ENCODE data around the gene CBLN3.

CBLN3 gene

DNA sequence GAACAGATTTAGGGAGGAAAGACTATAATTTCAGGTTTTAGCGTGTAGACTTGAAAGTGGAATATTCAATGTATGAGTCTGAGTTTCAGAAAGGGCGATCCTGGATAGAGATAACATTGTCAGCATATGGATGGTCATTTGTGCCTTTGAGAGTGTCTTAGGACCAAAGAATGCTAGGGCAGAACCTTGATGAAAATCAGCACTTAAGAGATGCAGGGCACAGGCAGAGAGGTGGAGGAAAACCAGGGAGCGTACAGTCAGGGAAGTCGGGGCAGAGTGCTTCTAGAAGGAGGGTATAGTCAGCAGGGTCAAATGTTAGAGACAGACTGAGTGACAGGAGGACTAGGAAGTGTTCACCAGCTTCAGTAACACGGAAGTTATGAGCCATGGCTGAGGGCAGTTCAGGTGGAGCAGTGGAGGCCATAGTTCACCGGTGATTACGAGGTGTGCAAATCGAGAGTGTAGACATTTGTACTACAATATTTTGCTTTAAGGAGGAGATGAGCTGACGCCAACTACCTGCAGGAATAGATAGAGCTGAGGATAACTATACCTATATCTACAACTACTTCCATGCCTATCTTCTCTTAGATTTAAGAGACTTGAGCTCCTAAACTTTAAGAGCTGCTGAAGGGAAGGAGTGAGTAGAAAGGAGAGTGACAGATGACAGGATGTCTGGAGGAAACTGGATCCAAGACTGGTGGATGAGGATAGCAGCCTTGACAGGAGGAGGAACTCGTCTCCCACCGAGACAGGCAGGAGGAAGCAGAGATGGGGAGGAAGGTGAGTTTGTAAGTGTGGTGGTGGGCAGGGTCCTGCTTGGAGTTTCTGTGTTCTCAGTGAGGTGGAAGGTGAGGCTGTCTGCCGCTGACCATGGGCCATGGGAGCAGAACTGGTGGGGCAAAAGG lies 6.5 kb downstream of the CBLN3 start:
- no peak for DNase-seq

DNA sequence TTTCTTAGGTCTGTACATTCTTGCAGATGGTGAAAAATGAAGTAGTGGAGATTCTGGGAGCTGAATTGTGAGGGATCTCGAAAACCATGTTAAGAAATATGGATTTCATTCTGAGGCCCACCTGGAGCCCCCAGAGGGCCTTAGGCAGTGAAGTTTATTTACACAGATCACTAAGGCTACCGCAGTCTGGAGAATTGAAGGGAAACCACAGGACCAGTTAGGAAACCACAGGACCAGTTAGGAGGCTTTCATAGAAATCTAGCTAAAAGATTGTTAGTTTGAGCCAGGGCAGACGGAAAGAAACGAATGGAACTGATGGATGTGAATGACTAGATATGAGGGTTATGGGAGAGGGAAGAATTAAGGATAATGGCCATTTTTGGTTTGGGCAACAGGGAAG lies 7.2 kb downstream of the CBLN3 start:
- DNase-seq, result no peak

DNA sequence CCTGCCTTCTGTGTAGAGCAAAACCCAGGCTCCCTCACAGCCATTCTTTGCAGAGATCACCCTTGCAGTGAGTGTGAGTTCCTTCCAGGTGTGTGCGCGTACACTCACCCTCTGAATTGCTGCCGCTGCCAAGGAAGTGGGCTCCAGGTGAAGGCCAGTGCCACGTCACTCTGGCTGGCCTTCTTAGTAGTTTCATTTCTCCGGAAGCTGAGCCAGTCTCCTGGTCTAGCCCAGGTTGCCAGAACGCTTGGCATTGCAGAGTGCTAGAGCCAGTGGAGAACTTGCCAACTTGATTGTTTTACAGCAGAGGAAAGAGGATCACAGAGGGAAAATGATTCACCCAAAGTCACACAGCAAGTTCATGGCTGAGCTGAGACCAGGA lies 11.0 kb downstream of the CBLN3 start:
- DNase-seq, result no peak

DNA sequence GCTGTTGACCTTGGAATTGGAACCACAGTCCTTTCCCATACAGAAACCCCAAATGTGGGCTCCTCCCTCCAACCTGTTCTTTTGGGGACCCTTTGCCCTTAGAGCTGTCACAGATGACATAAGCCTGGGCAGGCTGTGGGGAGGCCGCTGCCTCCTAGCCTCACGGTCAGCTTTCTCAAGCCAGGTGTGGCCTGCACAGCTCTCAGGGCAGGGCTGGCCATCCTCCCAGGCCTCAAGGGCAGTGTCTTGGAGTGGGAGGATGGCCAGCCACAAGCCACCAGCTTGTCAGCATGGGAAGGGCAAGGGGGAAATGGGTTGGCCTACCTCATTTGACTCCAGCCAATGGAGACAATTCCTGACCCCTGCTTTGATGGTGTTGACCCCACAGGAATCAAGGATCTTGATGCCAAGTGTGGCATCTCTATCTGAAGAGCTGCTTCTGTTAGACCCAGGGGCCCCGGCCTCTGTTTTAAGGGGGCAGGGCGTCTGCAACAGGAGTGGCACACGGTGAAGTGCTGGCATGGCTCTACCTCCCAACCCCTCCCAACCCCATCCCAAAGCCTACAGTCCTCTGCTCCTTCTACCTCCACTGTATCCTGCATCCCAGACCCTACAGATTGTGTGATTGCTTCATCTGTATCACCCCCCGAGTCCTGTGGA lies 11.5 kb downstream of the CBLN3 start:
- DNase-seq, result no peak

DNA sequence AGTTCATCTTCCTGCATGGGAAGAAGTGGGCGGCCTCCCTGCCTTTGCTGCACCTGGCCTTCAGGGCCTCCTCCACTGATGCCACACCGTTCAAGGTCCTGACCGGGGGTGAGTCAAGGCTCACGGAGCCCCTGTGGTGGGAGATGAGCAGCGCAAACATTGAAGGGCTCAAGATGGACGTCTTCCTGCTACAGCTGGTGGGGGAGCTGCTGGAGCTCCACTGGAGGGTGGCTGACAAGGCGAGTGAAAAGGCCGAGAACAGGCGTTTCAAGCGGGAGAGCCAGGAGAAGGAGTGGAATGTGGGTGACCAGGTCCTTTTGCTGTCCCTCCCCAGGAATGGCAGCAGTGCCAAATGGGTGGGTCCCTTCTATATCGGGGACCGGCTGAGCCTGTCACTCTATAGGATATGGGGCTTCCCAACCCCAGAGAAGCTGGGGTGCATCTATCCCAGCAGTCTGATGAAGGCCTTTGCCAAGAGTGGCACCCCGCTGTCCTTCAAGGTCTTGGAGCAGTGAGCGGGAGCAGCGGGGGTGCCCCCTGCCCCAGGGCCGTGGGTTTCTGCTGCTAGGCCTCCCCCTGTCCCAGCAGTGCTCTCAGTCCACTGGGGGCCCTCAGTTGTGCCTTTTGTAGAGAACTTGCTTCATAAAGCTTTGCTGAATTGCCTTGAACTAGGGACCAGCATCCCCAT lies 12.4 kb downstream of the CBLN3 start:
- no peak for DNase-seq

DNA sequence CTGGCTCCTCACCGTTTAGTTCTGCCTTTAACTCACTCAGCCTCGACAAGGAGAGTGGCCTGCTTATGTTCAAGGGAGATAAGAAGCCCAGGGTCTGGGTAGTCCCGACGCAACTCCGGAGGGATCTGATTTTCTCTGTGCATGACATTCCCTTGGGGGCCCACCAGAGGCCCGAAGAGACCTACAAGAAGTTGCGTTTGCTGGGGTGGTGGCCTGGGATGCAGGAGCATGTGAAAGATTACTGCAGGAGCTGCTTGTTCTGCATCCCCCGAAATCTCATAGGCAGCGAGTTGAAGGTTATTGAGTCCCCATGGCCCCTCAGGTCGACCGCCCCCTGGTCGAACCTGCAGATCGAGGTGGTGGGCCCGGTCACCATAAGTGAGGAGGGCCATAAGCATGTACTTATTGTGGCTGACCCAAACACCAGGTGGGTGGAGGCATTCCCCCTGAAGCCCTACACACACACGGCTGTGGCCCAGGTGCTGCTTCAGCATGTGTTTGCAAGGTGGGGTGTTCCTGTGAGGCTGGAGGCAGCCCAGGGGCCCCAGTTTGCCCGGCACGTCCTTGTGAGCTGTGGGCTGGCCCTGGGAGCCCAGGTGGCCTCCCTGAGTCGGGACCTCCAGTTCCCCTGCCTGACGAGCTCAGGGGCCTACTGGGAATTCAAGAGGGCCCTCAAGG lies 13.1 kb downstream of the CBLN3 start:
- no peak for DNase-seq

DNA sequence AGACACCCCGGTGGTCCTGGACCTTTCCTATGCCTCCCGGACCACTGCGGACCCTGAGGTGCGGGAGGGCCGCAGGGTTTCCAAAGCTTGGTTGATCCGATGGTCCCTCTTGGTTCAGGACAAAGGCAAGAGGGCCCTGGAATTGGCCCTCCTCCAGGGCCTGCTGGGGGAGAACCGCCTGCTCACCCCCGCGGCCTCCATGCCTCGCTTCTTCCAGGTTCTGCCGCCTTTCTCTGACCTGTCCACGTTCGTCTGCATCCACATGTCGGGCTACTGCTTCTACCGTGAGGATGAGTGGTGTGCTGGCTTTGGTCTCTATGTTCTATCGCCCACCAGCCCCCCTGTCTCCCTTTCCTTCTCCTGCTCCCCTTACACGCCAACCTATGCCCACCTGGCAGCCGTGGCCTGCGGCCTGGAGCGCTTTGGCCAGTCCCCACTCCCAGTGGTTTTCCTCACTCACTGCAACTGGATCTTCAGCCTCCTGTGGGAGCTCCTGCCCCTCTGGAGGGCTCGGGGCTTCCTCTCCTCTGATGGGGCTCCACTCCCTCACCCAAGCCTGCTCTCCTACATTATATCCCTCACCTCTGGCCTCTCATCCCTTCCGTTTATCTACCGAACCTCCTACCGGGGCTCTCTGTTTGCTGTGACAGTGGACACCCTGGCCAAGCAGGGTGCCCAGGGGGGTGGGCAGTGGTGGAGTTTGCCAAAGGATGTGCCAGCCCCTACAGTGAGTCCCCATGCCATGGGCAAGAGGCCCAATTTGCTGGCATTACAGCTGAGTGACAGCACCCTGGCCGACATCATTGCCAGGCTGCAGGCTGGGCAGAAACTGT lies 13.8 kb downstream of the CBLN3 start:
- DNase-seq, result no peak

DNA sequence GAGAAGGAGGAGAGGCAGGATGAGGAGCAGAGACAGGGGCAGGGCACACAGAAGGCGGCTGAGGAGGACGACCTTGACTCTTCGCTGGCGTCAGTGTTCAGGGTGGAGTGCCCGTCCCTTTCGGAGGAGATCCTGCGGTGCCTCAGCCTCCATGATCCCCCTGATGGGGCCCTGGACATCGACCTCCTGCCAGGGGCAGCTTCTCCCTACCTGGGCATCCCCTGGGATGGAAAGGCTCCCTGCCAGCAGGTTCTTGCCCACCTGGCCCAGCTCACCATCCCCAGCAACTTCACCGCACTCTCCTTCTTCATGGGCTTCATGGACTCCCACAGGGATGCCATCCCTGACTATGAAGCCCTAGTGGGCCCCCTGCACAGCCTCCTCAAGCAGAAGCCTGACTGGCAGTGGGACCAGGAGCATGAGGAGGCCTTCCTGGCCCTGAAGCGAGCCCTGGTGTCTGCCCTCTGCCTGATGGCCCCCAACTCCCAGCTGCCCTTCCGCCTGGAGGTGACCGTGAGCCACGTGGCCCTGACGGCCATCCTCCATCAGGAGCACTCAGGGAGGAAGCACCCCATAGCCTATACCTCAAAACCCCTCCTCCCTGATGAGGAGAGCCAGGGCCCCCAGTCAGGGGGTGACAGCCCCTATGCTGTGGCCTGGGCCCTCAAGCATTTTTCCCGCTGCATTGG lies 14.6 kb downstream of the CBLN3 start:
- DNase-seq, result no peak

DNA sequence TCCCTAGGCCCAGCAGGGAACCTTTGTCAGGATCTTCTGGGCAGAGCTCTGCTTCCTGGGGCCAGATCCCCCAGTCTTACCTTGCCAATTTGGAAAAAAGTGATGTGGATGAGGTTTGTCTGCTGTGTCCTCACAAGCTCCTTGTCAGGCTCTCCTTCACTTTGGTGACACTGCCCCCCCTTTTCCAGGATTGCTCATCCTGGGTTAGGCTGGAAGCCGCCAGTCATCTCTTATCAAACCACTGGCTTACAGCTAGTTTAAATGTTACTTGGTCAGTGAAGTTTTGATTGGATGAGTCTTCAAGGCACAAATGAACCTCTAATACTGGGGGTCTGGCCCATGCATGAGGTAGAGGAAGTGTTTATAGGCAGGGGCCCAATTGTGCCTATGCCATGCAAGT lies 15.4 kb downstream of the CBLN3 start:
- no peak for DNase-seq

DNA sequence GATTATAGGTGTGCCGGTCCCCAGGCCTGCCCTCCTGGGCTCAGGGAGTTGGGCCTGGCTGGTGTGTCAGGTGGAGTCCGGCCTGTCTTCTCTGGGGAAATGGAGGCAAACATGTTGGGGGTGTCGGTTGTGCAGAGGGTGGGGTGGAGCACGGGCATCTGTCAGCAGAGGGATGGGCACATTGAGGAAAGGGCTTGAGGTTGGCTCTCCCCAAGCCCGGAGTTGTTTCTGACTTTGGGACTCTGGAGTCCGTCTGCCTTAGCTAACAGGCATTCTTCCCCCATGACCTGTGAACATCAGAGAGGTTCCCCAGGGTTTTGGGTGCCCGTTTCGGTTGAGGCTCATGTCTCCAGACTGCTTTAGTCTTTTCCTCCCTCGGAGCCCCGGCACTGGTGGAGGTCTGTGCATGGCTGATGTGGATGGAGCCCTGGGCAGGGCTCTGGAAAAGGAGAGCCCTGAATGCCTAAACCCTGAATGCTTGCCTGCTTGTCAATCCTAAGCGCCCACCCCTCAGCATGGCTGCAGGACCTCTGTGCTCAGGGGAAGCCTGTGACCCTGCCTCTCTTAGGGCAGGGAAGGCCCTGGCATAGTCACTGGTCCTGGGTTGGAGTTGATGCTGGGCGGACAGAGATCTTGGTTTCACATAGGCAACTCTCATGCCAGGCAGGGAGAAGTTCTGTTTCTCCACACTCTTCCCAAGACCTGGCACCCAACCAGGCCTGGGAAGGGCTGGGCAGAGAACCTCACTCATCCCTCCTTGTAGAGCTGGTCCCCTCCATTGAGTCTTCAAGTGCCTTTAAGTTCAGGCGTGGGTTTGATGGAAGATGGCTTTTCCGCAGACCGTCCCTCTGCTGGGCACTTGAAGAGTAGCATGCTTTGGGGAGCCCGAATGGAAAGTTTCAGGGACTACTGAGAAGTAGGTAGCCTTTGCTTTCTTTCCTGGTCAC lies 17.8 kb downstream of the CBLN3 start:
- DNase-seq, result no peak

DNA sequence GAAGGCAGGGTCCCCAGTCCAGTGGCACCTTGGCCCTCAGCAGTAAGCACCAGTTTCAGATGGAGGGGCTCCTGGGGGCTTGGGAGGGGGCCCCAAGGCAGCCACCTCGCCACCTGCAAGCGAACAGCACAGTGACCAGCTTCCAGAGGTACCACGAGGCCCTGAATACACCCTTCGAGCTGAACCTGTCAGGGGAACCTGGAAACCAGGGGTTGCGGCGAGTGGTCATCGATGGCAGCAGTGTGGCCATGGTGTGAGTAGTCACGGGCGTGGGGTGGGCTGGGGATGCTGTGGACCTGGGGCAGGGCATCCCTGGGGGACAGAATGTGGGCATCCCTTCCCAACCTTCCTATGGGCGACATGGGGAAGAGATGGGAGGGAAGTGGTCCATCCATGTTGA lies 19.5 kb downstream of the CBLN3 start:
- no peak for DNase-seq

DNA sequence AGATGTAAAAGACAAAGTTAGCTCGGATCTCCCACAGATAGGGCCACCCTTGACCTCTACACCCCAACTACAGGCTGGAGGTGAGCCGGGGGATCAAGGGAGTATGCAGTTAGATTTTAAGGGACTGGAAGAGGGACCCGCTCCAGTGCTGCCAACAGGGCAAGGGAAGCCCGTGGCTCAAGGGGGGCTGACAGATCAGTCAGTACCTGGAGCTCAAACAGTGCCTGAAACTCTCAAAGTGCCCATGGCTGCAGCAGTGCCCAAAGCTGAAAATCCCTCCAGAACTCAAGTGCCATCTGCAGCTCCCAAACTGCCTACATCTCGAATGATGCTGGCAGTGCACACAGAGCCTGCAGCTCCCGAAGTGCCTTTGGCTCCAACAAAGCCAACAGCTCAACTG lies 20.3 kb downstream of the CBLN3 start:
- DNase-seq, result no peak

DNA sequence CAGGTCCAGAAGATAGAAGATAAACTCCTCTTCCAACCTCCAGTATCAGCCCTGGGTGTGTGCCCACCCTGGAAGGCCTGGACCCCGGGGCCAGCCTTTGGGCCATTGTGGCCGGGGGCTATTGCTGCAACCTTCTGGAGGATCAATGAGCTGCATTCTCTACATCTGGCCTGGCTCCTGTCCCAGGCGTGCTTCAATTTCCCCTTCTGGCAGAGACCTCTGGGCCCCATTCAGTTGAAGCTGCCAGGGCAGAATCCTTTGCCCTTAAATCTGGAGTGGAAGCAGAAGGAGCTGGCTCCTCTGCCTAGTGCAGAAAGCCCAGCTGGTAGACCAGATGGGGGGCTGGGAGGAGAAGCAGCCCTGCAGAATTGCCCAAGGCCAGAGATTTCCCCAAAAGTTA lies 20.7 kb downstream of the CBLN3 start:
- DNase-seq, result no peak

DNA sequence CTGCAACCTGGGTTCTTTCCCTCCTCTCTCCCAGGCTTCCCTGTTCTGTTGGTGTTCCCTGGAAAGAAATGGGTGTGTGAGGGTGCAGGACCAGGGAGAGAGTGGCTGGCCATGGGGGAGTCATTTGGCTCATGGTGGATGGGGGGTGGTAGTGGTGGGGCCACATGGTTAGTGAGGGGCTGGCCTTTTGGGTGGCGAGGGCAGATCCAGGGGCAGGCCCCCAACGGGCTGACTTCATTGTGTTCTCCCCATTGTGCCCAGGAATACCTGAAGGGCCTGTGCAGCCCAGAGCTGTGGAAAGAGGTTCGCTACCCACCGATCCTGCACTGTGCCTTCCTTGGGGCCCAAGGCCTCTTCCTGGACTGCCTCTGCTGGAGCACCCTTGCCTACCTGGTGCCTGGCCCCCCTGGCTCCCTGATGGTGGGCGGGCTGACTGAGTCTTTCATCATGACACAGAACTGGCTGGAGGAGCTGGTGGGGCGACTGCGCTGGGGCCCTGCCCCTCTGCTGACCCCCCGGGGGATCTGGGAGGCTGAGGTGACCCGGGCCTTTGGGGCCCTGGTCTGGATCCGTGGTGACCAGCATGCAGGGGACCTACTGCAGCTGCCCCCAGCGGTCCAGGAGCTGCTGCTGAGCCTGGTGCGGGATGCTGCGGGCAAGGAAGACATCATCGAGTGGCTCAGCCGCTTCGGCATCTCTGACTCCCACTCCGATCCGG lies 21.7 kb downstream of the CBLN3 start:
- no peak for DNase-seq

DNA sequence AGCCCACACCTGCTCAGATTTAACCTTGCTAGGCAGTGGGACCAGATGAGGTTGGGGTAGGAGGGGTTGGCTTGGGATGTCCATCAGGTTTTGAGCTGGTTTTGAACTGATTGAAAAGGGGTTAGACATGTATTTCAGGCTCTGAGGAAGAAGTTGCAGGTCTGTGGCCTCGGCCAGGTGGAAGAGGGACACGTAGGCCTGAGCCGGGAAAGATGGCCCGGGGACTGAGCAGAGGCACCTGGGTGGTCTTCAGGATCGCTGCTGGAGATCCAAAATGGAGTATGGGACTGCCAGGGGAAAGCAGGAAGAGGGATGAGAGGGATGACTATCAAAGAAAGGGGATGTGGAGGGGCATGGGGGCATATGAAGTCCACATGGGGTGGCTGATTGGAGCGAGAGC lies 23.1 kb downstream of the CBLN3 start:
- DNase-seq, result no peak

DNA sequence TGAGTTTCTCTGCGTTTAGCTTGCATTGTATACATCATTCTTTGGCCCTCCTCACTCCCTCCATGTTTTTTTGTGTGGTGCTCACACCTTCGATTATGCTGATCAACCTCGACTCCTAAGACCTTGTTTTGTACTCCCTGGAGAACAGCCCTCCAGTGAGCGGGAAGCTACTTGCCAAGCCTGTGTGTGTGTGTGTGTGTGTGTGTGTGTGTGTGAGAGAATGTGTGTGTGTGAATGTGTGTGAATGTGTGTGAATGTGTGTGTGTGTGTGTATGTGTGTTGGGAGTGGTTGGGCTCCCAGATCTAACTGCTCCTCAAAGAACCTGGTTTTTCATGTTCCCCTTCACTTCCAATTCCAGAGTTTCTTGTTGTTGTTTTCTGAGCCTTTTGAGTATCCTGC lies 24.7 kb downstream of the CBLN3 start:
- DNase-seq, result no peak

DNA sequence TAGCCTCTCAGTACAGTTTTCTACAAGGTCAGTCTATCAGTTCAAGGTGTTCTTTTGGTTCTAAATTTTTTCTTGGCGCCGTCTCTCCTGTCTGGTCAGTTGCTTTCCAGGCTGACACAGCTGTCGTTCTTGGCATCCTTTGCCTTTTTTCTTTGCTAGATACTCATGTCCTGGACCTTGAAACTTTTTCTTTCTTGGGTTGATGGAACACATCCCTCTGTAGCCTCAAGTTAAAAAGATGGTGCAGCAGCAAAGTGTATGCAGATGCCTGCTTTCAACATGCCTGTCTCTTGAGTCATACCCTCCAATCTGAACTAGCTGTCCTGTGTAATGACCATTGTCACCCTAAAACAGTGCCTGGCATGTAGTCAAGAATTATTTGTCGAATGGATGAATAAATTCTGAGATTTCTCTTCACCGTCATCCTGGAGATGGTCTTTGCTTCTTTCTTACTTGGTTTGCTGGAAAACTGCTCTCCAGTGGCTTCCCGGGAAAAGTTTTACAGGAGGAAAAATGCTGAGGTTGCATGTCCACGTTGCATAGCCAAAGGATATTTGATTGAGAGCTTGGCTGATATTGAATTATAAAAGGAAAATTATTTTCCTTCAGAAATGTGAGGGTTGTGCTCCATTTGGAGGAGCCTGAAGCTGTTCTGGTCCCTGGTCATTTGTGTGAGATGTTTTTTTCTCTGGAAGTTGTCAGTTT lies 26.0 kb downstream of the CBLN3 start:
- DNase-seq, result no peak

DNA sequence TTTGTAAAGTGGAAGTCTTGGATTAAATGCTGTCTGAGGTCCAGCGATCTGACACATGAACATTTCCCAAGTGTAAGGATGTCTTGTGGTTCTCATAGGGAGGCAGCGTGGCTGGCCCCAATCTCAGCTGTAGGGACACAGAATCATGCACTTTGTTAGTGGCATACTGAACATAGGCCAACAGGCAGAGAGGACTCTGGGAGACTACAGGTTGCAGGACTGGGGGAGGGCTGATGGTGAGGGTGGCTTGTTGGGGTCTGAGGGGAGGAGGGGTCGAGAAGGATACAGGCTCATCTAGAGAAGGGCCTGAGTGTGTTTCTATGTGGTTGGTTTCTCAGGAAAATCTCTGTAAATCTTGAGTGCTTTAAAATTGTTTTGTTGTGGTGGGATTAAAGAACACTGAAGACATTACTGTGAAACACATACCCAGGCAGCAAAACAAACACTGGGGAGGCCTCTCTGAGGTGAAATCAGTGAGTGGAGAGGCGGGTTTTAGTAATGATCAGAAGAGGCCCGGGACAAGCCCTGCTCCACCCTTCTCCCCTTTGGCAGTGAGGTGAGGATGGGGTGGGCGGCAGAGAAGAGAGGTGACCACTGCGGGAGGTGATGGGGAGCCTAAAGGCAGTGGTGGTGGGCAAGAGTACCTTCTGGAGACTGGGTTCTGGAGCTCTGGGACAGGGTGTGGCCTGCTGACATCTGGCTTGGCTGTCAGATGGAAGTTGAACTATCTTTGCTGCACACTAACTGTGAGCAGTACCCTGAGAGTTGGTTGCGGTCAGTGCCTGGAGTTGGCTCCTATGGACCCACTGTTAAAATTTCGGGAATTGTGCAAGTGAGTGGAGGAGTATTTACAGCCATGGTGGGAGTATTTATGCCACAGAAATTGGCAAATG lies 27.4 kb downstream of the CBLN3 start:
- no peak for DNase-seq
